Spinal cord (tissue), 10 donors: Measurements from ENCODE around the gene B4GALNT3. TPM values are rescaled to one million over a fixed set of nuclear protein-coding genes. Genes with fewer than 3 reads are reported as not detected.

ENCODE experiments used
- DNase-seq, 6 donors: peaks; one replicate each; pipeline versions ENCODE4 v3.0.0 to v3.0.0-alpha.2; 2013 to 2015; ENCODE audit warnings: low spot score in 6 of 6, low read depth in 4 of 6
- H3K27ac ChIP-seq: one replicate; pipeline ENCODE4 v1.5.1; 2013; ENCODE audit warnings: low read depth, low read length, control low read depth
- H3K27me3 ChIP-seq: one replicate; pipeline ENCODE4 v1.6.1; 2013; ENCODE audit warnings: low read length; ENCODE audit not compliant: control insufficient read depth, insufficient read depth
- H3K36me3 ChIP-seq: one replicate; pipeline ENCODE4 v1.6.1; 2013; ENCODE audit warnings: low read length; ENCODE audit not compliant: control insufficient read depth, insufficient read depth
- H3K4me1 ChIP-seq: one replicate; pipeline ENCODE4 v1.6.1; 2013; ENCODE audit warnings: low read length; ENCODE audit not compliant: control insufficient read depth, insufficient read depth
- H3K4me3 ChIP-seq: one replicate; pipeline ENCODE4 v1.5.1; 2013; ENCODE audit warnings: low read depth, low read length, control low read depth
- H3K9me3 ChIP-seq: one replicate; pipeline ENCODE4 v1.6.1; 2013; ENCODE audit warnings: low read length; ENCODE audit not compliant: control insufficient read depth, insufficient read depth
- WGBS: methylation state at CpG from one replicate; pipeline ENCODE4 v1.1.5; 2013; ENCODE audit warnings: missing lambda C conversion rate; ENCODE audit not compliant: insufficient coverage; 5-methylcytosine and 5-hydroxymethylcytosine counted together
- polyA plus RNA-seq, 2 donors: library from polyadenylated mRNA; unstranded; fragments of 120-200 nt; gene quantifications; one replicate each; pipeline ENCODE4 v1.2.1, GENCODE V29; 2013; ENCODE audit not compliant: insufficient read length in 2 of 2
- total RNA-seq, 2 donors: library from RNA; depleted of rRNA in 1 of 2; stranded (reverse); fragments of 120-200 nt in 1 of 2; fragments of >200 nt in 1 of 2; gene quantifications; one replicate each; pipeline versions ENCODE4 v1.2.3 to v1.2.4, GENCODE V29; 2013 to 2014
- donor health status: healthy.

The B4GALNT3 gene
- total and polyA plus RNA-seq, 4 donors: 3.2 to 7.2 (median 3.9) TPM

- H3K9me3 ChIP-seq: no peaks in the 10 kb centered on the region
- DNase-seq: no peak
Measured at GRCh38 chr12:520119-520518, 60.4 kb downstream of the B4GALNT3 start.

GRCh38 chr12:522692-523378 is 63.1 kb downstream of the B4GALNT3 start:
- DNase-seq: no peak
- WGBS: 66% methylated on average over 5 of the region's 7 CpGs
- Histone ChIP-seq H3K4me3 (no peak overlapping the region), H3K27me3 (no peaks in the 10 kb centered on the region), H3K9me3 (no peaks in the 10 kb centered on the region), H3K27ac (no peak overlapping the region), H3K4me1 (no peaks in the 10 kb centered on the region), H3K36me3 (no peaks in the 10 kb centered on the region)

More at GRCh38 chr12:520119-520518, 60.4 kb downstream of the B4GALNT3 start:
- WGBS: no CpG with 5 or more reads among the region's 2 CpGs
- H3K4me1 ChIP-seq: no peaks in the 10 kb centered on the region
- H3K27ac ChIP-seq: no peak overlapping the region
- H3K36me3 ChIP-seq: no peaks in the 10 kb centered on the region
- H3K4me3 ChIP-seq: no peak overlapping the region
- no peaks in the 10 kb centered on the region for H3K27me3 ChIP-seq

GRCh38 chr12:524167-524951 is 64.6 kb downstream of the B4GALNT3 start:
- no peaks in the 10 kb centered on the region for H3K36me3 ChIP-seq

GRCh38 chr12:526089-526488 is 66.3 kb downstream of the B4GALNT3 start:
- DNase-seq: no peak
- no peak overlapping the region for H3K27ac ChIP-seq
- H3K4me1 ChIP-seq: no peaks in the 10 kb centered on the region
- H3K36me3 ChIP-seq: no peaks in the 10 kb centered on the region
- no peak overlapping the region for H3K4me3 ChIP-seq
- H3K9me3 ChIP-seq: peaks cover 6% of the 10 kb centered on the region
- 92% methylated on average over 5 of the region's 6 CpGs for WGBS
- H3K27me3 ChIP-seq: no peaks in the 10 kb centered on the region

More at GRCh38 chr12:524167-524951, 64.6 kb downstream of the B4GALNT3 start:
- H3K4me3 ChIP-seq: no peak overlapping the region
- no peak overlapping the region for H3K27ac ChIP-seq
- H3K9me3 ChIP-seq: peaks cover 4% of the 10 kb centered on the region
- DNase-seq: no peak
- H3K4me1 ChIP-seq: no peaks in the 10 kb centered on the region
- 93% methylated on average over 5 of the region's 10 CpGs for WGBS
- no peaks in the 10 kb centered on the region for H3K27me3 ChIP-seq

DNA sequence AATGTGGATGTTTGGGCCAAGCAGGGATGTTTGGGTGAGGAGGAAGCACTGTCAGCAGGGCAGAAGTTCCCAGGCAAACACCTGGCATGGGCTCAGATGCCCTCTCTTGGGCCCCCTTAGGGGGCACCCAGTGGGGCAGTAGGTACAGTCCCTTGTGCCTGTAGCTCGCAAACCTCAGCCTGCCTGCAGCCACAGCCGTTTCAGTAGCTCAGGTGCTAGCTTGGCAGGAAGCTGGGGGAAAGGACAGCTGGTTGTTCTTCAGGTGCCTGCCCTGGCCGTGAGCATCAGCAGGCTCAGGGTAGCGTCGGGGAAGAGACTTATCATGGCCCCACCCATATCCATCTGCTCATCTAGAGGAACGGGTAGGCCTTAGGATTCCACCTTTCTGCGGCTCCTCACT is 67.5 kb downstream of the B4GALNT3 start:
- Histone ChIP-seq H3K27ac (no peak overlapping the region), H3K9me3 (peaks cover 6% of the 10 kb centered on the region), H3K36me3 (no peaks in the 10 kb centered on the region), H3K27me3 (no peaks in the 10 kb centered on the region), H3K4me1 (no peaks in the 10 kb centered on the region), H3K4me3 (no peak overlapping the region)
- WGBS: 92% methylated on average over 6 of the region's 7 CpGs
- DNase-seq: no peak

GRCh38 chr12:527729-528128 is 68.0 kb downstream of the B4GALNT3 start:
- DNase-seq: no peak
- no peaks in the 10 kb centered on the region for H3K4me1 ChIP-seq
- peaks cover 6% of the 10 kb centered on the region for H3K9me3 ChIP-seq
- H3K4me3 ChIP-seq: no peak overlapping the region
- H3K27ac ChIP-seq: no peak overlapping the region
- H3K36me3 ChIP-seq: no peaks in the 10 kb centered on the region
- no peaks in the 10 kb centered on the region for H3K27me3 ChIP-seq
- 86% methylated on average over 3 of the region's 4 CpGs for WGBS

DNA sequence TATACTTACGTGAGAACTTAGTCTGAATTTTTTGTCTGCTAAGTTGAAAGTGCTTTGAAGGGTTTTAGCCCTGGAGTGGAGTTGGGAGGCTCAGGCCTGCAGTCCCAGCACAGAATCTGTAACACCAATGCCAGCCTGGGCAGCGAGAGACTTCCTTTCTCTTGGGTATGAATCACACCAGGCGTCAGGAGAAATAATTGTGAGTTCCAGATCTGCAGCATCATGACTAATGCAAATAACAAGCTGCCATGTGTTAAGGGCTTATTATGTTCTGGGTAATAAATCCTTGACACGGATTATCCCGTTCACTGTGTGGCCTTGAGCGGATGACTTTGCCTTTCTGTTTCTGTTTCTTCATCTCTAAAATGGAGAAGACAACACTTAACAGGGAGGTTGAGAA is 70.6 kb downstream of the B4GALNT3 start:
- Histone ChIP-seq H3K27ac (no peak overlapping the region), H3K4me1 (no peaks in the 10 kb centered on the region), H3K9me3 (peaks cover 6% of the 10 kb centered on the region), H3K4me3 (no peak overlapping the region), H3K36me3 (no peaks in the 10 kb centered on the region), H3K27me3 (no peaks in the 10 kb centered on the region)
- no peak for DNase-seq
- 73% methylated on average over 1 of the region's 6 CpGs for WGBS

- no peak for DNase-seq
- no peak overlapping the region for H3K4me3 ChIP-seq
- no peaks in the 10 kb centered on the region for H3K27me3 ChIP-seq
- H3K27ac ChIP-seq: no peak overlapping the region
- H3K36me3 ChIP-seq: no peaks in the 10 kb centered on the region
- H3K9me3 ChIP-seq: peaks cover 6% of the 10 kb centered on the region
- H3K4me1 ChIP-seq: no peaks in the 10 kb centered on the region
- 98% methylated on average over 4 of the region's 6 CpGs for WGBS
Measured at GRCh38 chr12:530821-531220, 71.1 kb downstream of the B4GALNT3 start.

DNA sequence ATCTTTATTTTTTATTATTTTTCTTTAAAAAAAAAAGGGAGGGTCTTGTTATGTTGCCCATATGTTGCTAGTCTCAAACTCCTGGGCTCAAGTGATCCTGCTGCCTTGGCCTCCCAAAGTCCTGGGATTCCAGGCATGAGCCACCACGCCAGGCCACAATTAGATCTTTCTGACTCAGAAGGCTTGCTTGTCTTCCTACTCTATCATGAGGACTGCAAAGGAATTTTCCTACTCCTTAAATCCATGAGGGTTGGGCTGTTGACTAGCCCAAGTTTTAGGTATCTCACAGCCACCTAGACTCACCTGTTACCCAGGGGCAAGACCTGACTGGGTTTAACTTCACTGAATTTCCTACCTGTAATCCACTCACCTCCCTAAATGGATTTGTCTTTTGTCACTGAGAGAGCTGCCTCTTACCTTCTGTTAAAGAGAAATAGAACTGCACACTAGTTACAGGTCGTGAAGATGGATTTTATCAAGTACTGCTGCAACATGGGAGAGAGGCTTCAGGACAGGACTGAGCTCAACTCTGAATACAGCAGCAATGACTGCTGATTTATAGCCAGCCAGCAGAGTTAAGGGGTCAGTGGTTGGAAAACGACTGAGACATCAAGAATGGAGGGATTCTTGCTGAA is 72.3 kb downstream of the B4GALNT3 start:
- no peak overlapping the region for H3K4me3 ChIP-seq
- H3K36me3 ChIP-seq: no peaks in the 10 kb centered on the region
- H3K27ac ChIP-seq: no peak overlapping the region
- H3K27me3 ChIP-seq: no peaks in the 10 kb centered on the region
- H3K9me3 ChIP-seq: peaks cover 6% of the 10 kb centered on the region
- WGBS: 78% methylated on average over 3 of the region's 3 CpGs
- no peak for DNase-seq
- no peaks in the 10 kb centered on the region for H3K4me1 ChIP-seq
